HepG2 (cell line): ENCODE measurements around the gene C14orf93. TPM values are rescaled to one million over a fixed set of nuclear protein-coding genes. Genes with fewer than 3 reads are reported as not detected.

ENCODE experiments used
- CSRNP2 ChIP-seq: sonication (generic); formaldehyde crosslinking; conservative IDR thresholded peaks from 2 replicates; pipeline ENCODE4 v1.8.0; 2022; ENCODE audit warnings: low read depth, missing genetic modification reagents
- CTCF ChIP-seq: sonication (generic); formaldehyde crosslinking; IDR thresholded peaks from 2 replicates; pipeline ENCODE4 v1.5.0; 2020; ENCODE audit warnings: mild to moderate bottlenecking, missing genetic modification reagents, moderate library complexity
- GTF3A ChIP-seq: sonication (generic); formaldehyde crosslinking; conservative IDR thresholded peaks from 2 replicates; pipeline ENCODE4 v1.4.0; 2020; ENCODE audit warnings: mild to moderate bottlenecking, missing genetic modification reagents
- GZF1 ChIP-seq: sonication (generic); formaldehyde crosslinking; IDR thresholded peaks from 2 replicates; pipeline ENCODE4 v1.5.1; 2020; ENCODE audit warnings: mild to moderate bottlenecking, missing genetic modification reagents
- IRF1 ChIP-seq: sonication (generic); formaldehyde crosslinking; IDR thresholded peaks from 2 replicates; pipeline ENCODE4 v1.4.0; 2020; ENCODE audit warnings: low read depth, mild to moderate bottlenecking, missing genetic modification reagents
- SP140L ChIP-seq: sonication (generic); formaldehyde crosslinking; IDR thresholded peaks from 2 replicates; pipeline ENCODE4 v1.4.0; 2020; ENCODE audit warnings: missing genetic modification reagents, borderline replicate concordance
- ZNF530 ChIP-seq: sonication (generic); formaldehyde crosslinking; IDR thresholded peaks from 2 replicates; pipeline ENCODE4 v1.5.0; 2020; ENCODE audit warnings: low read depth, mild to moderate bottlenecking, missing genetic modification reagents
- ZNF660 ChIP-seq: sonication (generic); formaldehyde crosslinking; IDR thresholded peaks from 2 replicates; pipeline ENCODE4 v1.5.1; 2020; ENCODE audit warnings: mild to moderate bottlenecking, low read depth, missing genetic modification reagents, borderline replicate concordance
- polyA plus RNA-seq, 8 experiments: library from polyadenylated mRNA; depleted of rRNA in 3 of 8; stranded (reverse) in 7 of 8; unstranded in 1 of 8; fragments of >200 nt; fragmentation: Illumina TruSeq in 4 of 8; extraction: Trizol in 4 of 8; gene quantifications; 2 replicates each; pipeline versions ENCODE4 v1.2.1 to v1.2.3, GENCODE V29; 2011 to 2016; ENCODE audit warnings: low read depth in 4 of 8, missing spikeins in 1 of 8, mixed read lengths in 1 of 8; ENCODE audit not compliant: insufficient read depth in 1 of 8
- total RNA-seq, 5 experiments: library from RNA; depleted of rRNA; stranded (reverse); fragments of >200 nt; fragmentation: Illumina TruSeq; extraction: Trizol; gene quantifications; 2 replicates each; pipeline ENCODE4 v1.2.3, GENCODE V29; 2016; ENCODE audit warnings: low read depth in 1 of 5

Gene C14orf93
- total and polyA plus RNA-seq, 2 of the 13 experiments (the other 11 are each of a cell fraction or from before 2014, with no cell fraction given) = 11.4 to 22.5 TPM

GRCh38 chr14:22982477-22983245 is 27.3 kb downstream of the C14orf93 start, which contains the start of gene AJUBA (continued):
- TF ChIP-seq CSRNP2 (CRISPR knock-in tag) = no peak
- no peak; the same call in 1 of the 2 replicates for TF ChIP-seq ZNF660 (CRISPR knock-in tag)
- TF ChIP-seq SP140L (CRISPR knock-in tag) = no peak; the same call in 1 of the 2 replicates
- TF ChIP-seq IRF1 = no peak
- no peak for TF ChIP-seq CTCF (CRISPR knock-in tag)
- peak; percentile 96 for TF ChIP-seq GZF1 (CRISPR knock-in tag)
- peak; percentile 94 for TF ChIP-seq GTF3A (CRISPR knock-in tag)
- no peak for TF ChIP-seq ZNF530 (CRISPR knock-in tag)
